Fibroblast of skin of scalp (primary cell): ENCODE data around the gene ZNF668.

Experiments used
- DNase-seq: peaks from one replicate; pipeline ENCODE4 v3.0.0-alpha.2; 2013

Gene ZNF668

GRCh38 chr16:31081428-31082351 is 7.7 kb upstream of the ZNF668 start:
- DNase-seq = no peak

GRCh38 chr16:31080756-31081419 is 6.8 kb upstream of the ZNF668 start:
- DNase-seq = no peak

- no peak for DNase-seq
Measured at GRCh38 chr16:31080035-31080629, 6.1 kb upstream of the ZNF668 start.

- DNase-seq = no peak
Measured at GRCh38 chr16:31079342-31079944, 5.4 kb upstream of the ZNF668 start.

- DNase-seq = no peak
Measured at GRCh38 chr16:31078597-31079341, 4.7 kb upstream of the ZNF668 start.

- no peak for DNase-seq
Measured at GRCh38 chr16:31077592-31078396, 3.8 kb upstream of the ZNF668 start.

GRCh38 chr16:31077024-31077423 is 3.0 kb upstream of the ZNF668 start:
- DNase-seq = no peak

GRCh38 chr16:31076319-31076718 is 2.3 kb upstream of the ZNF668 start:
- no peak for DNase-seq

GRCh38 chr16:31074814-31075183 is 759 bp upstream of the ZNF668 start:
- no peak for DNase-seq

- DNase-seq = peak; percentile 94
Measured at GRCh38 chr16:31073142-31073969, 684 bp downstream of the ZNF668 start.

GRCh38 chr16:31072540-31073141 is 1.4 kb downstream of the ZNF668 start:
- DNase-seq = peak; percentile 33

- DNase-seq = peak; percentile 79
Measured at GRCh38 chr16:31071861-31072260, 2.2 kb downstream of the ZNF668 start.

- no peak for DNase-seq
Measured at GRCh38 chr16:31067342-31067741, 6.7 kb downstream of the ZNF668 start.

- DNase-seq = peak; percentile 97
Measured at GRCh38 chr16:31064882-31065461, 9.1 kb downstream of the ZNF668 start.

GRCh38 chr16:31063843-31064611 is 10.0 kb downstream of the ZNF668 start:
- DNase-seq = no peak

- no peak for DNase-seq
Measured at GRCh38 chr16:31063495-31063842, 10.6 kb downstream of the ZNF668 start.

- no peak for DNase-seq
Measured at GRCh38 chr16:31061813-31062440, 12.1 kb downstream of the ZNF668 start.

GRCh38 chr16:31061126-31061812 is 12.8 kb downstream of the ZNF668 start:
- DNase-seq = no peak
